ENCODE results near the gene CAND2.

Gene CAND2

DNA sequence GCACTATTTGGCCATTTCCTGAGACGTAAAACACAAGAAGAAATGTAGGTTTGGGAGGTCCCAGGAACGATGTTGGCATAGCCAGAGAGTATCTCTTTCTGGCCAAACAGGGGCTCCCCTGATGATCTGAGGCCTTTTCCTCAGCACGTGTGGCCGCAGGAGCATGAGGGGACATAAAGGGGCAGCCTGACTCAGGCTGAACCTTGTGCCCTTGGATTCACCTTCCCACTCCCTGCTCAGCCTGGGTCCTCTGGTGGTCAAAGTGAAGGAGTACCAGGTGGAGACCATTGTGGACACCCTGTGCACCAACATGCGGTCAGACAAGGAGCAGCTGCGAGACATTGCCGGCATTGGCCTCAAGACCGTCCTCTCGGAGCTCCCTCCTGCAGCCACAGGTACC, 10.6 kb downstream of the CAND2 start:
- no peak for DNase-seq (ENCODE audit: low read depth in 2 of 2)

DNA sequence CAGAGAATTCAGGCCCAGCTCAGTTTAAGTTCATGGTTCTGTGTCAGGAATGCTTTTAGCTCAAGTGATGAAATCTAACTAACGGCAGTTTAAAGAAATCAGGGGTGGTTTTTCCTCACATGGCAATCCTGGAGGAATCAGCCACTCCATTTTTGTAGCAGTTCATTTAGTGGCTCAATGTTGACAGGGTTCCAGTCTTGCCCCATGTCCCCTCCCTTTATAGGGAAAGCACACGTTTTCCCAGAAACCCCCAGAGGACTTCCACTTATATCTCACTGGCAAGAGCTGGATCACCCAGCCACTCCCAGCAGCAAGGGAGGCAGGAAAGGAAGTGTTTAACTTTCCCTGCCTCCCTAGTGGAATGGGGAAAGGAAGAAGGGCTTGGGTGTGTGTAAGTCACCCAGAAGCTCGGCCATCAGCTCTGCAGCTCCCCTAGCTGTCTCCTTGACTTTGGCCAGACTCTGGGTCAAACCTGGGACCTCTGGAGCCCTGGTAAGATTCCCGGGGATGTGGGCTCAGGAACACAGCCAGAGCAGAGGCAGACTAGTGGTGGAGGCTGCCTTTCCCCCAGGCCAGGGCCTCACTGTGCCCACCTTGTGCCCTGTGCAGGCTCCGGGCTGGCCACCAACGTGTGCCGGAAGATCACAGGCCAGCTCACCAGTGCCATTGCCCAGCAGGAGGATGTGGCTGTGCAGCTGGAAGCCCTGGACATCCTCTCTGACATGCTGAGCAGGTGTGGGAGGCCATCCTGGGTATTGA, 11.3 kb downstream of the CAND2 start:
- DNase-seq (ENCODE audit: low read depth in 2 of 2), result no peak

DNA sequence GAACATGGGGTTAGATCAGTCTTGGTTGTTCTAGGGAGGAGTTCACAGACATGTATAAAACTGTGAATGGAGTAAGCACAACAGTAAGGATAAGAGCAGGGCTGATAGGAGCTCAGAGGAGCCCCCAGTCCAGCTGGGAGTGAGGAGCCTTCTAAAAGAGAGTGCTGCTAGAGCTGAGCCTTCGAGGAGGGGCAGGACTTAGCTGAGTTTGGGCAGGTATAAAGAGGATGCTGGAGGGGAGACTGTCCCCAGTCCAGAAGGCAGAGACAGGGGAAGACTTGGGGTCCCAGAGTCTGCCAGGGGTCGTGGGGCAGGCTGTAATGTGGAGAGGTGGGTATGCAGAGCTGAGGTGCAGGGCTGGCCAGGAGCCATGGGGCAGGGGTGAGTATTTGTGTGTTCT, 12.1 kb downstream of the CAND2 start:
- DNase-seq (ENCODE audit: low read depth in 2 of 2), result no peak

DNA sequence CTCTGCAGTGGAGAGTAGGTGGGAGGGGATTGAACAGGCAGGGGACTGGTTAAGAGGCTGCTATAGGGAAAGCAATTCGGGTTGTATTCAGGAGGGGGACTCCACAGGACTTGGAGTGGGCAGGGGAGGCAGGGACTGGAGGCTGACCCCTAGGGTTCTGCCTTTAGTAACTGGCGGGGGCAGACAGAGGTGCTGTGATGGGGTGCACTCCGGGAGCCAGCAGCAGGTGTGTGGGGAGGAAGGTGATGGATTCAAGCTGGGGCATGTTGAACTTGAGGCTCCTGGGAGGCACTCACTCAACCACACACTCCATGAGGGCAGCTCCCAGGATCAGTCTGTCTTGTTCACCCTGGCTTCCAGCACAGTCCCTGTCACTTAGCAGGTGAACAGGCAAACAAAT, 12.5 kb downstream of the CAND2 start:
- DNase-seq (ENCODE audit: low read depth in 2 of 2), result no peak

DNA sequence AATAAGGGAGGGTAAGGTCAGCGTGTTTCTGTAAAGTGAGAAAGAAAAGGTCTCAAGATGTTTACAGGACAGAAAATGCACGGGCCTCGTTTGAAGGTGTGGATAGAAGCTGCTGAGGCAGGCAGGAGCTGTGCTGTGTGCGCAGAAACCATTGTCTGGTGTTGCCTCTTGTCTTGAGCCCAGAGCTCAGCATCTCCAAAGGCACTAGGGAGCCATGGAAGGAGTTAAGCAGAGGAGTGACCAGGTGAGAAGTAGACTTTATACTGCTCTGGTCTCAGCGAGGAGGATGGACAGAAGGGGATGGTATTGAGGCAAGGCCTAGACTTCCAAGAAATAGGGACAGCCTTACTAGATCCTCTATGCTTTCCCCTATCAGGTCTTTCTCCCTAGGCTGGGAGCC, 13.0 kb downstream of the CAND2 start:
- no peak for DNase-seq (ENCODE audit: low read depth in 2 of 2)

DNA sequence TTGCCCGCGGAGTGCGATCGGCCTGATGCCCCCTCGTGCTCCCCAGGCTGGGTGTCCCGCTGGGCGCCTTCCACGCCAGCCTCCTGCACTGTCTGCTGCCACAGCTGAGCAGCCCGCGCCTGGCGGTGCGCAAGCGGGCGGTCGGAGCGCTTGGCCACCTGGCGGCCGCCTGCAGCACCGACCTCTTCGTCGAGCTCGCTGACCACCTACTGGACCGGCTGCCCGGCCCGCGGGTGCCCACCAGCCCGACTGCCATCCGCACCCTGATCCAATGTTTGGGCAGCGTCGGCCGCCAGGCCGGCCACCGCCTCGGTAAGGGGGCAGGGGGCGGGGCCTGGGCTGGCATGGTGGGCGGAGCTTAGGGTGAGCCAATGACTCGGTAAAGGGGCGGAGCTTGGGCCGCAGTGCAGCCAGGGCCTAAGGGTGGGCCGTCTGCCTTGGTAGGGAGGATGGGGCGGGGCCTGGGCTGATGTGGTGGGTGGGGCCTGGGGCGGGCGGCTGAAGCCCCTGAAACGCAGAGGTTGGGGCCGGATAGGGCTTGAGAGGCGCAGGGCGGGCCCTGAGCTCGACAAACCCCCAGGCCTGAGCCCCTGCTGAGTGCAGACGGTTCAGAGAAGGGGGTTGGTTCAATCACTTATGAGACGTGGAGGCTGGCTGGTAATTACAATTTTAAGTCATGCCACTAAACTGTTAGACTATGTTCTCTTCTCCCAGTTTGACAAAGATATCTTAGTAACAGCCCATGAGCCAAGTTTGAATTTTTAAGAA, 13.7 kb downstream of the CAND2 start:
- DNase-seq (ENCODE audit: low read depth in 2 of 2), result peak; percentile 83 to 94

DNA sequence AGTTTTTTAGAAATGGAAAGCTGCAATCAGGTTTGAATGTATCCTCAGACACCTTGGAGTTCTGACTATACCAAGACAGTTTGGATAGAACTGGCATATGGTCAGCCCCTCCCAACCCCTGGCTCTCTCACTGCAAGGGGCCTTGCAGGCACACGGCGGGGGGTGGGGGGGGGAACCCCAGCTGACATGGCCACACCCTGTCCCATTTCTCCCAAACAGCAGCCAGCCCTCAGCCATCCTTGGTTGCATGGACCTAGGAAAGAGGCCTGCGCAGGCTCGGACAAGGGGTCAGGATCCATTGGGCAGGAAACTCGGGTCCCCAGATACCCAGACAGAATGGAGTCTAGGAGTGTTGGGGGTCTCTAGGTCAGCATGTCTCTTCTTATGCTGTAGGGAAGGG, 14.5 kb downstream of the CAND2 start:
- no peak for DNase-seq (ENCODE audit: low read depth in 2 of 2)

DNA sequence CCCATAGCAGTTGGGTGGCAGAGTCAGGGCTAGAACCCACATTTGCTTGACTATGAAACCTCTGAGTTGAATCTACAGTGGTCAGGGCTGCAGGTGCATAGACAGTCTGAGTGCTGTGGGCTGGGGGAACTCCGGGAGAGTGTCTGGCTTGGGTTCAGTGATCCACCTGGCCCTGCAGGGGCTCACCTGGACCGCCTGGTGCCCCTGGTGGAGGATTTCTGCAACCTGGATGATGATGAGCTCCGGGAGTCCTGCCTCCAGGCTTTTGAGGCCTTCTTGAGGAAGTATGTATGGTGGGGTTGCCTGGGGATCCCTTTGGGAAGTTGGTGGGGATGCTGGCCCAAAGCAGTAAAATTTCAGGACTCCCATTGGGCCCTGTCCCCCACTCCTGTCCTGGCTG, 16.3 kb downstream of the CAND2 start:
- DNase-seq (ENCODE audit: low read depth in 2 of 2), result no peak

DNA sequence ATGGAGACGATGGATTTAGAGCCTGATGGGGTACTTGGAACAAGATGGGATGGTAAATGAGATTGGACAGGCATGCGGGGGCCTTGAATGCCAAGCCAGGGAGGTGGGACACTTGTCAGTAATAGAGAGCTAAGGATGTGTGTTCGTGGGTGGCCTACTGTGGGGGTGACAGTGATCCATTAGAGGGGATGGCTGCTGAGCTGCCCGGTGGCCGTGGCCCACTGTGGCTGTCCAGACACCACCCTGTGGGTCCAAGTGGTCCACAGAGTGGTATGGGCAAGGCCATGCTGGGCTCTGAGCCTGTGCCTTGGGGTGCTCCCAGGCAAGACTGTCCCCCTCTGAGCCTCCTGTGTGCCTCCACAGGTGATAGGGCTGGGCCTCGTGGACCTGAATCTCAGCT, 17.5 kb downstream of the CAND2 start:
- no peak for DNase-seq (ENCODE audit: low read depth in 2 of 2)

DNA sequence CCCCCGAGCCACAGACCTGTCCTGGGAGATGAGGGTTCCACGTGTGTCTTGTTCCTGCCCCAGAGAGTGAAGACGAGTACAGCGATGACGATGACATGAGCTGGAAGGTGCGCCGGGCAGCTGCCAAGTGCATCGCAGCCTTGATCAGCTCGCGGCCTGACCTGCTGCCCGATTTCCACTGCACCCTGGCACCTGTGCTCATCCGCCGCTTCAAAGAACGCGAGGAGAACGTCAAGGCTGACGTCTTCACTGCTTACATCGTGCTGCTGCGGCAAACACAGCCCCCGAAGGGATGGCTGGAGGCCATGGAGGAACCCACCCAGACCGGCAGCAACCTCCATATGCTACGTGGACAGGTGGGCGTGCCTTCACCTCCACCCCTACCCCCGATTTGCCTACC, 18.6 kb downstream of the CAND2 start:
- no peak for DNase-seq (ENCODE audit: low read depth in 2 of 2)

DNA sequence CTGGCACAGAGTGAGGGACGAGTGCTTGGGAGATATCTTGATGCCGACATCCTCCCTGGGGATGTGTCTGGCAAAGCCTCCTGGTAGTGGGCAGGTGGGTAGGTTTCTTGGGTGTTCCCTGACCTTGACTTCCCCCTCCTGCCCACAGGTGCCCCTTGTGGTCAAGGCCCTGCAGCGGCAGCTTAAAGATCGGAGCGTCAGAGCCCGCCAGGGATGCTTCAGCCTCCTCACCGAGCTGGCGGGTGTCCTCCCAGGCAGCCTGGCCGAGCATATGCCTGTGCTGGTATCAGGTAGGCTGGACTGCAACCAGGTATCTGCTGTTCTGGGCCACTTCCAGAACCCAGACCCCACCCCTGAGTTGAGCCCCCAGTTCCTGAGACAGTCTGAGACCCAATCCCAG, 19.2 kb downstream of the CAND2 start:
- no peak for DNase-seq (ENCODE audit: low read depth in 2 of 2)

DNA sequence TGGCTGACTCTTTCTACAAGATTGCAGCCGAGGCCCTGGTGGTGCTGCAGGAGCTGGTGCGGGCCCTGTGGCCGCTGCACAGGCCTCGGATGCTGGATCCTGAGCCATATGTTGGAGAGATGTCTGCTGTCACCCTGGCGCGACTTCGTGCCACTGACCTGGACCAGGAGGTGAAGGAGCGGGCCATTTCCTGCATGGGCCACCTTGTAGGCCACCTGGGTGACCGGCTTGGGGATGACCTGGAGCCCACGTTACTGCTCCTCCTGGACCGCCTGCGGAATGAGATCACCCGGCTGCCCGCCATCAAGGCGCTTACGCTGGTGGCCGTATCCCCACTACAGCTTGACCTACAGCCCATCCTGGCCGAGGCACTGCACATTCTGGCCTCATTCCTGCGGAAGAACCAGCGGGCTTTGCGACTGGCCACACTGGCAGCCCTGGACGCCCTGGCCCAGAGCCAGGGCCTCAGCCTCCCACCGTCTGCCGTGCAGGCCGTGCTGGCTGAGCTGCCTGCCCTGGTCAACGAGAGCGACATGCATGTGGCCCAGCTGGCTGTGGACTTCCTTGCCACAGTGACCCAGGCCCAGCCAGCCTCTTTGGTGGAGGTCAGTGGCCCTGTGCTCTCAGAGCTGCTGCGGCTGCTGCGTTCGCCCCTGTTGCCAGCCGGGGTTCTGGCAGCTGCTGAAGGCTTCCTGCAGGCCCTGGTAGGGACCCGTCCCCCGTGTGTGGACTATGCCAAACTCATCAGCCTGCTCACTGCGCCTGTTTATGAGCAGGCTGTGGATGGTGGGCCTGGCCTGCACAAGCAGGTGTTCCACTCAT, 20.3 kb downstream of the CAND2 start:
- no peak for DNase-seq (ENCODE audit: low read depth in 2 of 2)

DNA sequence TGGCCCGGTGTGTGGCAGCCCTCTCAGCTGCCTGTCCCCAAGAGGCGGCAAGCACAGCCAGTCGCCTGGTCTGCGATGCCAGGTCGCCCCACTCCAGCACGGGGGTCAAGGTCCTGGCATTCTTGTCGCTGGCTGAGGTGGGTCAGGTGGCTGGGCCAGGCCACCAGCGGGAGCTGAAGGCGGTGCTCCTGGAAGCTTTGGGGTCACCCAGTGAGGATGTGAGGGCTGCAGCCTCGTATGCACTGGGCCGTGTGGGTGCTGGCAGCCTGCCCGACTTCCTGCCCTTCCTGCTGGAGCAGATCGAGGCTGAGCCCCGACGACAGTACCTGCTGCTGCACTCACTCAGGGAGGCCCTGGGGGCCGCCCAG, 20.8 kb downstream of the CAND2 start:
- no peak for DNase-seq (ENCODE audit: low read depth in 2 of 2)

DNA sequence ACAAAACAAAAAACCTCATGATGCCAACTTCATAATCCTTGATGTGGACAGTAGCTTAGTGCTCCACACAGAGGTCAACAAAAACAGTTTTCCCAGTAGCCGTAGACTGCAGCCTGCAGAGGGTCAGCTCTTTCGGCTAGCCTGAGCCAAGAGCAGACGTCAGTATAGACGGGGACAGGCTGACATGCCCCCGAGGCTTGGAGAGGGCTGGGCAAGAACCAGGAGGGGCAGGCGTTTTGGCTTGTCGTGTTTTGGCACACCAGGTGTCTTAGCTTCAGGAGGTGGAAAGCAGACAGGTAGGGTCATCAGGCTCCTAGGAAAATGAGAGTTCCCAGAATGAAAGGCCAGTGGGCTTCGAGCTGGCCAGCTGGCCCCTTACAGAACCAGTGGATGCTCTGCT, 21.8 kb downstream of the CAND2 start:
- DNase-seq (ENCODE audit: low read depth in 2 of 2), result no peak

DNA sequence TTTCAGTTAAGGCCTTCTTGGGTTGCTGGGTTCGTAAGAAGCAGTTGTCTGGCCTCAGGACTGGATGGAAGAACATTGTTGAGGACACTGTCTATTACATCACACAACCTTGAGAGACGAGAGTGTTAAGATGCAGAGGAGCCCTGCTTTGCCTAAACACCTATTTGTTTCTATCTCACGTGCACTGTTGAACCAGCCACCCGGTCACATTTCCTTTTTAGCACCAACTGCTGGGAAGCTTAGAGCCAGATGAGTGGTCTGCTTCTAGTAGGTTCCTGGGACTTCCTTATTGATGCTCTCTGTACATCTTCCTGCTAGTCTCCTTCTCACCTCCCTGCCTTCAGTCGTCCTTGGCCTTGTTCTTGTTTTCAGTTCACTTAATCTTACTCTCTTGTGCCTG, 22.3 kb downstream of the CAND2 start:
- DNase-seq (ENCODE audit: low read depth in 2 of 2), result no peak

DNA sequence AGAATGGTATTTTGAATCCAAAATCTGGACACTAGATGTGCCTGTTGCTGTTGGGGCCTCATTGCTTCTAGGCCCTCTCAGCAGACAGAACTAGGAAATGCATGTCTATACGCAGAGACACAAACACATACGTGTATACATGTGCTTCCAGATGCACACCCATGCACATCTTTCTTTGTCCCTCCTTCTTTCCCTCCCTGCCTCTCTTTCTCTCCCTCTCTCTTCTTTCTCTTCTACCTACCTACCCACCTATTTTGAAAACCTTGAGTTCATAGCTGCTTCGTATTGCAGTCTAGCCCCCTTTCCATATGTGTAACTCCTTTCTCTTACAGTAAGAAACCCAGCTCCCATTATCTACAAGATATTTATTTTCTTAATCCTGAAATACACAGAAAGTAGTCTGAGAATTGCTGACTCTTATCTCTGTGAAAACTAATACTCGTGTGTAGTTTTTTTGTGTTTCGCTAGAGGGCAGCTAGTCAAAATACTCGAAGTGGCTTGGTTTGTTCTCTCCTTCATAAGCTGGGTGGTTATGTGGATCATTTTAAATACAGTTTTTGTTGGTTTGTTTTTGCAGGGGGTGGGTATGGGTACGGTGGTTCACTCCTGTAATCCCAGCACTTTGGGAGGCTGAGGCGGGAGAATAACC, 26.4 kb downstream of the CAND2 start:
- DNase-seq (ENCODE audit: low read depth in 2 of 2), result no peak

DNA sequence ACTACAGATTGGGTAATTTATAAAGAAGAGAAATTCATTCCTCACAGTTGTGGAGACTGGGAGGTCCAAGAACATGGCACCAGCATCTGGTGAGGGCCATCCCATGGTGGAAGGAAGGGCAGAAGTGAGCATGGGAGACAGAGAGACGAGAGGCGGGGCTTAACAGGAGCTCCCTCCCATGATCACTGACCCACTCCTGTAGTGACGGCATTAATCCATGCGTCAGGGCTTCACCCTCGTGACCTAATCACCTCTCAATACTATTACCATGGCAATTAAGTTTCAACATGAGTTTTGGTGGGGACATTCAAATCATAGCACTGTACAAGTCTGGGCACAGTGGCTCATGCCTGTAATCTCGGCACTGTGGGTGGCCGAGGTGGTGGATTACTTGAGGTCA, 27.8 kb downstream of the CAND2 start:
- DNase-seq (ENCODE audit: low read depth in 2 of 2), result no peak

DNA sequence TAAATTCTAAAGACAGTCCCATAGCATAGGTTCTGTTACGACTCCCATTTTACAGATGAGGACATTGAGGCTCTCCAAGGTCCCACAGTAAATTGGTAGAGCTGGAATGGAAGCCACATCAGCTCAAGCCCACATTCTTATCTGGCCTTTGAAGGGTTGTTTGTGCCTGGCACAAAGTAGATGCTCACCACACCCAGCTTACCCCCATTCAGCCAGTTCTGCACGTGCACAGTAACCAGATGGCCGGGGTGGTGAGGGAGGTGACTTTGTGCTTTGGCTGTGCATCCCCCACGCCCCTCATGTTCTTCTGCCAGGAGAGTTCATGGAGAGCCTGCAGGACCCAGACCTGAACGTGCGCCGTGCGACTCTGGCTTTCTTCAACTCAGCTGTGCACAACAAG, 28.7 kb downstream of the CAND2 start:
- no peak for DNase-seq (ENCODE audit: low read depth in 2 of 2)

DNA sequence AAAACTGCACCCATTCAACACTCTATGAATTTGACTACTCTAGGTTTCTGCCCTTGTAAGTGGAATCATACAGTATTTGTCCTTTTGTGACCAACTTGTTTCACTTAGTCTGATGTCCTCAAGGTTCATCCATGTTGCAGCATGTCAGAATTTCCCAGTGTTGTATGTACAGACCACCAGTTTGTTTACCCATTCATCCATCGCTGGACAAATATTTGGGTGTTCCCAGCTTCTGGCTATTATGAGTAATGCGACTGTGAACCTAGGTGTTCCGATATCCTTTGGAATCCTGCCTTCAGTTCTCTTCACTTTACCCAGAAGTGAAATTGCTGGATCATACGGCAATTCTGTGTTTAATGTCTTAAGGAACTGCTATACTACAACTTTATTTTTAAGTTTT, 32.3 kb downstream of the CAND2 start:
- no peak for DNase-seq (ENCODE audit: low read depth in 2 of 2)

DNA sequence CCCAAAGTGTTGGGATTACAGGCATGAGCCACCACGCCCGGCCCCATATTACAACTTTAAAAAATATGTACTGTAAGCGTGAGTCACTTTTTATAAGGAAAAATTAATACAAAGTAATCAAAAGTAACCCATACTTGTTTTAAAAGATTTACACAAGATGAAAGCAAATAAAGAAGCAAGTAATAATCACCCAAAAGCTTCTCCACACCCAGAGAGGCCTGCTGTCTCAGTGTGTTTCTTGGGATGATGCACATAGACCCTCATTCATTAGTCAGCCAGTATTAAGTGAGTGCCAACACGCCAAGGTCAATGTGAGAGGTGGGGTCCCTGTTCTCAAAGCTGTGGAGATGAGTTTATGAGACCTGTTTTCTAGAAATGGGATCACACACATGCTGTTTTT, 32.9 kb downstream of the CAND2 start:
- DNase-seq (ENCODE audit: low read depth in 2 of 2), result no peak

DNA sequence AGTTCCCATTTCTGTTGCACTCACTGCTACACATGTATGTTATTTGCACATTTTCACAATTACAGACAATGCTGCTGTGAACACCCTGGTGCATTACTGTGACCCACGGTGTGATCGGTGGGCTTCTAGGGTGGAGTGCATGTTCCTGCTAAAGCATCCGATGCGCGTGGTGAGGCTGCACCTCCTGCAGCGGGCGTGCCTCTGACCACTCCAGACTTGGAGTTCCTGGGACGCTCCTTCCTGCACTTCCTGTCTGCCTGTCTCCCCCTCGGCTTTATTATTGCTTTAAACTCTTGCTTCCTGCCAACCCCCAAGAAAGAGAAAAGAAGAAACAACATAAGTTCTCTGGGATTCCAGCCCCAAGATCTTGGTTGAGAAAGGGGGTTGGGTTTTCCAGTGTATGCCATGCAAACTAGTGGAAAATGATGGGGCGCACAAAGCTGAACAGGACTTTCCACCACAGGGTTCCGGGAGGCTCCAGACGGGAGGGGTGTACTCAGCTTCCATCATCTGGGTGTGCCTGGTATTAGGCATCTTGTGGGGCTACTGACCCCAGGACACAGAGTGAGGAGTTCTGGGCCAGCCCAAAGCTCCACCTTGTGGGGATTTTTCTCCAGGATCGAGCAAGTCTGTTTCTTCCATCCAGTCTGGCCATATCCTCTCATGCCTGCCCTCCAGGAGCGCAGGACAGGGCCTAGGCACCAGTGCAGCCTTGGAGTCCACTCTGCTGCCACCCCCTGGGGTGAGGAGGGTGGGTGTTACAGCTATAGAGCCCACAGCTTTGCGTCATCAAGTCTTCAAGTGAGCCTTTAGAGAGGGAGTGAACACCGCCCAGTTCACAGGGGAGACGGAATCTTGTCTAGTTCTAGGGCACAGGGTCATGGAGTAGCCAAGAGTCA, 33.7 kb downstream of the CAND2 start:
- DNase-seq (ENCODE audit: low read depth in 2 of 2), result no peak
